ENCODE data around the gene BECN2.

GRCh38 chr1:241972703-241973369, 15.3 kb downstream of the BECN2 start:
- no peak for TF ChIP-seq EP300 (IDR thresholded peaks at IDR 0.05)
- TF ChIP-seq POLR2A (IDR thresholded peaks at IDR 0.05) = no peak
- TF ChIP-seq CTCF (IDR thresholded peaks at IDR 0.05) = no peak
